GM04504 (cell line): Measurements from ENCODE around the gene STX3.
"Not testable (repeated sequence)": the region's sequence is repeated elsewhere in the genome, so short reads cannot be mapped to it uniquely, and the experiment has no call there.

Experiments
- DNase-seq: peaks from one replicate; pipeline ENCODE4 v3.0.0-alpha.2; 2012; ENCODE audit warnings: low read depth

The STX3 gene

GRCh38 chr11:59791639-59792038, 36.5 kb downstream of the STX3 start:
- DNase-seq: no peak

- DNase-seq: no peak
These were observed 37.3 kb downstream of the STX3 start for GRCh38 chr11:59792507-59792906.

- DNase-seq: no peak
These were observed 39.2 kb downstream of the STX3 start for GRCh38 chr11:59794417-59794816.

GRCh38 chr11:59800390-59801025, 45.3 kb downstream of the STX3 start:
- DNase-seq: no peak

GRCh38 chr11:59801160-59801706, 46.1 kb downstream of the STX3 start:
- DNase-seq: no peak

GRCh38 chr11:59801981-59802638, 46.9 kb downstream of the STX3 start:
- no peak for DNase-seq

GRCh38 chr11:59802639-59803176, 47.5 kb downstream of the STX3 start:
- DNase-seq: no peak

GRCh38 chr11:59804061-59804460, 48.9 kb downstream of the STX3 start:
- DNase-seq: no peak

- DNase-seq: no peak
These were observed 52.0 kb downstream of the STX3 start for GRCh38 chr11:59807047-59807610.

GRCh38 chr11:59810189-59810910, 55.2 kb downstream of the STX3 start, which contains the start of gene MRPL16:
Gene MRPL16, minus strand, starts transcription at chr11:59810778. Its CDS starts 120 bp downstream, at chr11:59810658.
- peak; percentile 66 for DNase-seq

GRCh38 chr11:59810911-59811259, 55.7 kb downstream of the STX3 start:
- no peak for DNase-seq

GRCh38 chr11:59812220-59812619, 57.0 kb downstream of the STX3 start:
- no peak for DNase-seq

GRCh38 chr11:59813364-59813763, 58.2 kb downstream of the STX3 start:
- DNase-seq: no peak

- no peak for DNase-seq
These were observed 58.8 kb downstream of the STX3 start for GRCh38 chr11:59814021-59814420.

GRCh38 chr11:59815754-59816153, 60.6 kb downstream of the STX3 start:
- DNase-seq: no peak

- not testable (repeated sequence) for DNase-seq
These were observed 61.3 kb downstream of the STX3 start for GRCh38 chr11:59816434-59816833.

GRCh38 chr11:59818572-59818971, 63.4 kb downstream of the STX3 start:
- DNase-seq: no peak

- peak; percentile 38 for DNase-seq
These were observed 67.9 kb downstream of the STX3 start for GRCh38 chr11:59822989-59823566.

GRCh38 chr11:59829358-59829757, 74.2 kb downstream of the STX3 start:
- no peak for DNase-seq

- DNase-seq: no peak
These were observed 78.4 kb downstream of the STX3 start for GRCh38 chr11:59833602-59834001.

- DNase-seq: no peak
These were observed 84.4 kb downstream of the STX3 start for GRCh38 chr11:59839615-59840014.

- no peak for DNase-seq
These were observed 86.3 kb downstream of the STX3 start for GRCh38 chr11:59841514-59841913.
